Cardiac muscle cell (in vitro differentiated cells and primary cell): ENCODE data around the gene PHOX2A. TPM values are rescaled to one million over a fixed set of nuclear protein-coding genes. Genes with fewer than 3 reads are reported as not detected.
"Not testable (repeated sequence)": the region's sequence is repeated elsewhere in the genome, so short reads cannot be mapped to it uniquely, and the experiment has no call there.

ENCODE experiments used
- DNase-seq, 2 donors: peaks; one replicate each; pipeline versions ENCODE4 v3.0.0 to v3.0.0-alpha.2; 2010 to 2017; ENCODE audit warnings: low read depth in 1 of 2, low spot score in 1 of 2
- H3K27ac ChIP-seq: fragments of 200-600 bp; sonication (generic); 2 replicates; pipeline ENCODE4 v1.5.1; 2016
- H3K27me3 ChIP-seq: fragments of 200-600 bp; sonication (generic); 2 replicates; pipeline ENCODE4 v1.6.0; 2016; ENCODE audit warnings: control low read depth
- H3K36me3 ChIP-seq: fragments of 200-600 bp; sonication (generic); 2 replicates; pipeline ENCODE4 v1.5.1; 2016; ENCODE audit warnings: control low read depth
- H3K4me1 ChIP-seq: fragments of 200-600 bp; sonication (generic); 2 replicates; pipeline ENCODE4 v1.8.1; 2017; ENCODE audit warnings: low read depth, mild to moderate bottlenecking, mixed run types
- H3K4me3 ChIP-seq: fragments of 200-600 bp; sonication (generic); 2 replicates; pipeline ENCODE4 v1.5.1; 2016; ENCODE audit warnings: mild to moderate bottlenecking
- H3K9me3 ChIP-seq: fragments of 200-600 bp; sonication (generic); 2 replicates; pipeline ENCODE4 v1.5.1; 2017; ENCODE audit warnings: low read depth, mild to moderate bottlenecking, control low read depth
- CTCF ChIP-seq: IDR thresholded peaks from 2 replicates; pipeline ENCODE4 v1.5.1; 2012; ENCODE audit warnings: low read depth, mild to moderate bottlenecking, low read length
- polyA plus RNA-seq: library from polyadenylated mRNA; unstranded; fragments of >200 nt; fragmentation: Nextera tagmentation; extraction: Ambion mirVana; gene quantifications from 2 replicates; pipeline ENCODE4 v1.2.1, GENCODE V29; 2016
- total RNA-seq: library from RNA; depleted of rRNA; stranded (reverse); fragments of >200 nt; gene quantifications from 2 replicates; pipeline ENCODE4 v1.2.3, GENCODE V29; 2016

The PHOX2A gene
- total RNA-seq (0.30 and 0.92 TPM in 2 replicates), polyA plus RNA-seq (0.50 TPM in 1 of 2 replicates, not detected in the other)

GRCh38 chr11:72244060-72244360 lies at the start of gene PHOX2A:
Gene PHOX2A, minus strand, starts transcription at chr11:72244176. Its CDS starts 172 bp downstream, at chr11:72244004.
- Histone ChIP-seq H3K4me1 (peaks cover 7% of the 10 kb centered on the region), H3K27ac (no peak within 1 kb of the TSS), H3K36me3 (no peaks in the 10 kb centered on the region), H3K4me3 (peak within 1 kb of the TSS; percentile 18), H3K27me3 (peaks cover 93% of the 10 kb centered on the region), H3K9me3 (no peaks in the 10 kb centered on the region)
- peak in 1 of 2 donors; percentile 21 for DNase-seq
- no peak for TF ChIP-seq CTCF

- H3K27ac ChIP-seq = no peak overlapping the region
- no peaks in the 10 kb centered on the region for H3K4me1 ChIP-seq
- H3K27me3 ChIP-seq = no peaks in the 10 kb centered on the region
- DNase-seq = no peak
- no peaks in the 10 kb centered on the region for H3K9me3 ChIP-seq
- TF ChIP-seq CTCF = no peak
- no peak overlapping the region for H3K4me3 ChIP-seq
- H3K36me3 ChIP-seq = no peaks in the 10 kb centered on the region
These were observed 49.4 kb upstream of the PHOX2A start for GRCh38 chr11:72293391-72293790.

GRCh38 chr11:72292106-72292785 lies 48.3 kb upstream of the PHOX2A start:
- DNase-seq = no peak
- no peak for TF ChIP-seq CTCF

GRCh38 chr11:72290741-72291140 lies 46.8 kb upstream of the PHOX2A start:
- peak; percentile 59 for TF ChIP-seq CTCF
- peak in 1 of 2 donors; percentile 54 for DNase-seq

More at GRCh38 chr11:72292106-72292785, 48.3 kb upstream of the PHOX2A start:
- H3K4me1 ChIP-seq = no peaks in the 10 kb centered on the region
- no peak overlapping the region for H3K27ac ChIP-seq
- H3K27me3 ChIP-seq = no peaks in the 10 kb centered on the region
- H3K9me3 ChIP-seq = no peaks in the 10 kb centered on the region
- no peaks in the 10 kb centered on the region for H3K36me3 ChIP-seq
- H3K4me3 ChIP-seq = no peak overlapping the region

GRCh38 chr11:72287293-72287692 lies 43.3 kb upstream of the PHOX2A start:
- no peaks in the 10 kb centered on the region for H3K27me3 ChIP-seq
- no peak overlapping the region for H3K4me3 ChIP-seq
- TF ChIP-seq CTCF = no peak
- no peaks in the 10 kb centered on the region for H3K4me1 ChIP-seq
- no peak for DNase-seq
- no peaks in the 10 kb centered on the region for H3K36me3 ChIP-seq
- no peaks in the 10 kb centered on the region for H3K9me3 ChIP-seq
- no peak overlapping the region for H3K27ac ChIP-seq

More at GRCh38 chr11:72290741-72291140, 46.8 kb upstream of the PHOX2A start:
- not testable (repeated sequence) for H3K36me3 ChIP-seq, H3K27me3 ChIP-seq, H3K9me3 ChIP-seq, H3K4me3 ChIP-seq, H3K27ac ChIP-seq, H3K4me1 ChIP-seq

- no peaks in the 10 kb centered on the region for H3K27me3 ChIP-seq
- H3K27ac ChIP-seq = no peak overlapping the region
- no peak overlapping the region for H3K4me3 ChIP-seq
- TF ChIP-seq CTCF = no peak
- DNase-seq = no peak
- H3K4me1 ChIP-seq = no peaks in the 10 kb centered on the region
- no peaks in the 10 kb centered on the region for H3K9me3 ChIP-seq
- no peaks in the 10 kb centered on the region for H3K36me3 ChIP-seq
These were observed 40.0 kb upstream of the PHOX2A start for GRCh38 chr11:72283947-72284346.
